MCF 10A (cell line): ENCODE measurements around the gene HOXA1. TPM values are rescaled to one million over a fixed set of nuclear protein-coding genes. Genes with fewer than 3 reads are reported as not detected.

Experiments used
- BruUV-seq: library from RNA; stranded (reverse); fragments of 400-500 nt; replicated peaks from 2 replicates; lab custom pipeline; 2021; lab: Mats Ljungman, UMichigan
- CTCF ChIA-PET: fragments of 300-600 bp; sonication (Branson Sonifier 250); formaldehyde crosslinking; extraction: SDS; loops from one replicate; lab custom pipeline; 2021; ENCODE audit warnings: antibody characterized with exemption, inconsistent platforms; lab: Yijun Ruan, JAX
- POLR2A ChIA-PET: fragments of 300-600, 350-650 bp; sonication (Branson Sonifier 250); formaldehyde crosslinking; extraction: SDS; loops from one replicate; lab custom pipeline; 2020; ENCODE audit warnings: antibody characterized with exemption, inconsistent platforms; lab: Yijun Ruan, JAX
- DNase-seq: peaks from one replicate; pipeline ENCODE4 v3.0.0-alpha.2; 2018; ENCODE audit not compliant: unreplicated experiment
- H3K27ac Mint-ChIP-seq: one replicate; pipeline ENCODE4 v1.8.0; 2022; ENCODE audit warnings: mild to moderate bottlenecking, low read depth, mixed read lengths; ENCODE audit not compliant: unreplicated experiment
- H3K27me3 Mint-ChIP-seq: one replicate; pipeline ENCODE4 v1.8.0; 2022; ENCODE audit warnings: mixed read lengths; ENCODE audit not compliant: insufficient read depth, unreplicated experiment
- H3K36me3 Mint-ChIP-seq: one replicate; pipeline ENCODE4 v1.8.0; 2022; ENCODE audit warnings: mild to moderate bottlenecking, moderate library complexity, mixed read lengths; ENCODE audit not compliant: insufficient read depth, unreplicated experiment
- H3K4me1 Mint-ChIP-seq: one replicate; pipeline ENCODE4 v1.8.0; 2022; ENCODE audit warnings: mixed read lengths; ENCODE audit not compliant: insufficient read depth, unreplicated experiment
- H3K4me3 Mint-ChIP-seq: one replicate; pipeline ENCODE4 v1.8.0; 2022; ENCODE audit warnings: mild to moderate bottlenecking, moderate library complexity, mixed read lengths; ENCODE audit not compliant: unreplicated experiment
- H3K9me3 Mint-ChIP-seq: one replicate; pipeline ENCODE4 v1.8.0; 2022; ENCODE audit warnings: mixed read lengths; ENCODE audit not compliant: unreplicated experiment
- intact Hi-C: fragments of 100-400 bp; cut with micrococcal nuclease; formaldehyde crosslinking; loops from 2 replicates; pipeline ENCODE4 v1.14.1; 2022
- total RNA-seq: library from RNA; stranded (reverse); gene quantifications from 2 replicates; pipeline ENCODE4 v1.2.3, GENCODE V29; 2022
- TF ChIP-seq, protein P1 (sequence below): fragments of 200-600 bp; IDR thresholded peaks from one replicate; pipeline ENCODE4 v1.8.0; 2022; ENCODE audit warnings: antibody characterized with exemption, mild to moderate bottlenecking; ENCODE audit not compliant: unreplicated experiment

HOXA1 gene
- total RNA-seq, 1 experiment from 2014 or later: 5.6 TPM

DNA sequence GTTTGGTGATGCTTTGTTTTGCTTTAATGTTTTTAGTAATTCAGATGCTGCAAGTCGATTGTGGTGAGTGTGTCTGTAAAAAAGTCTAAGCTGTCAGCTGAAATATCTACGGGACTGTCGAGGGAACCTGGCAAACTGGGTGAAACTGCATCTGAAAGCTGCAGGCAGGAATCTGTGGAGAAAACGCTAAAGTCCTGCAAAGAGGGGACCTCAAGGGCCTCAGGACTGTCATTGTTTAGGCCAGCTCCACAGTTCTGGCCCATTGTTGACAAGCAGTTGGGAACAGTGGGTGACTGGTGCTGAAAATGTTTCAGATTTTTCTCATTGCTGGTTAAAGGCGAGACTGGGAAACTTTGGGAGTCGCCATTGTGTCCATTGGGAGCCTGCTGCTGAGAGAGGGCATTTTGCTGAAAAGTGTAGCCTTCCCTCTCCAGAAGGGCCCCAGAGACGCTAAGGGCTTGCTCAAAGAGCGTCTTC lies 4.9 kb upstream of the HOXA1 start:
- no peaks in the 10 kb centered on the region for H3K27me3 Mint-ChIP-seq
- ChIA-PET POLR2A (interaction anchor here (0.5 to 12.8 kb wide), 11 partner anchors 7 to 640 kb away, joined by 3 to 663 read pairs (median 42); partner anchors contain the start of genes HOXA5 and SKAP2), CTCF (interaction anchor here (0.6 to 6.6 kb wide), 11 partner anchors 9 to 418 kb away, joined by 3 to 198 read pairs (median 9); partner anchors contain the start of genes HOXA4 and HOXA5)
- H3K4me1 Mint-ChIP-seq: peaks cover 60% of the 10 kb centered on the region
- H3K4me3 Mint-ChIP-seq: peak overlapping the region; percentile 83
- TF ChIP-seq, protein P1, sequence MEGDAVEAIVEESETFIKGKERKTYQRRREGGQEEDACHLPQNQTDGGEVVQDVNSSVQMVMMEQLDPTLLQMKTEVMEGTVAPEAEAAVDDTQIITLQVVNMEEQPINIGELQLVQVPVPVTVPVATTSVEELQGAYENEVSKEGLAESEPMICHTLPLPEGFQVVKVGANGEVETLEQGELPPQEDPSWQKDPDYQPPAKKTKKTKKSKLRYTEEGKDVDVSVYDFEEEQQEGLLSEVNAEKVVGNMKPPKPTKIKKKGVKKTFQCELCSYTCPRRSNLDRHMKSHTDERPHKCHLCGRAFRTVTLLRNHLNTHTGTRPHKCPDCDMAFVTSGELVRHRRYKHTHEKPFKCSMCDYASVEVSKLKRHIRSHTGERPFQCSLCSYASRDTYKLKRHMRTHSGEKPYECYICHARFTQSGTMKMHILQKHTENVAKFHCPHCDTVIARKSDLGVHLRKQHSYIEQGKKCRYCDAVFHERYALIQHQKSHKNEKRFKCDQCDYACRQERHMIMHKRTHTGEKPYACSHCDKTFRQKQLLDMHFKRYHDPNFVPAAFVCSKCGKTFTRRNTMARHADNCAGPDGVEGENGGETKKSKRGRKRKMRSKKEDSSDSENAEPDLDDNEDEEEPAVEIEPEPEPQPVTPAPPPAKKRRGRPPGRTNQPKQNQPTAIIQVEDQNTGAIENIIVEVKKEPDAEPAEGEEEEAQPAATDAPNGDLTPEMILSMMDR: no peak
- peaks cover 47% of the 10 kb centered on the region for H3K36me3 Mint-ChIP-seq
- H3K27ac Mint-ChIP-seq: peak overlapping the region; percentile 99
- no peaks in the 10 kb centered on the region for H3K9me3 Mint-ChIP-seq
- intact Hi-C loops: no loop called here
- no TSS peak for BruUV-seq
- DNase-seq: peak; percentile 48

DNA sequence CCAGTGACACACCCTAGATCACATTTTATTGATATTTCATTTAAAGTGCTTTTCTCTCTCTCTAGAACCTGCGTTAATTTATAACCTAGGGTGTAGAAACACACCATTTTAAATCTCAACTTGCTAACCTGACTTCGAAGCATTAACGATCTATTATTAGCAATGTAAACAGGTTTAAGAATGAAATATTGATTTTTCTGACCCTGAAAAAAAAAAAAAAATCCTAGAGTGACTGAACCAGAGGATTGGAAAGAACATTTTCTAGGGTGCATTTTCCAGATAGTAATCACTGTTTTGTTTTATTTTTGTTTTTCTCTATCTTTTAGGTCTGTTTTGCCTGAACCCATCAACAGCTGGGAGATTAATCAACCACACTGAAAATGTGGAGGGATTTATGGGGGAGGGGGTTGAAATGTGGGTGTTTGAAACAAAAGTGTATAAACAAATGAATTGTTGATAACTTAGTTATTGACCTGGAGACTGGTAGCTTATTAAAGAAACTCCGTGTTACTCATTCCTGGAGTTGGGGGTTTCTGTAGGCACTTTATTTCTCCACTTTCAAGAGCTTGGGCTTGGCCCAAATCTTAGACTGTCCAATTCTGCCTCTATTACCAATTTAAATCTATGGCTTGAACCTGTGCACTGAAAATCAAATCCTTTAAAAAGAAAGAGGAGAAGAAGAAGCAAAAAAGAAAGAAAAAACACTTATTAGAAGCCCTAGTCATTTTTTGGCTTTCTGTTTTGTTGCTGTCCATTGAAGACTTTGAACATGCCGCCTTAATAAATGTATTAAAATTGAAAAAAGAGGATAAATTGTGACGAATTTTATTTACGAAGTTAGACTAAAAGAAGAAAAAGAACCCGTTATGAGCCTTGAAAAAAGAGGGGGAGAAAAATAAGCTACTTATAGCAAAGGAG lies 3.9 kb upstream of the HOXA1 start:
- Mint-ChIP-seq H3K27ac (peak overlapping the region; percentile 99), H3K9me3 (no peaks in the 10 kb centered on the region), H3K27me3 (no peaks in the 10 kb centered on the region), H3K4me1 (peaks cover 60% of the 10 kb centered on the region), H3K36me3 (peaks cover 45% of the 10 kb centered on the region), H3K4me3 (peak overlapping the region; percentile 83)
- no TSS peak for BruUV-seq
- TF ChIP-seq, protein P1: no peak
- CTCF ChIA-PET: interaction anchor here (0.6 to 6.6 kb wide), 20 partner anchors 9 to 417 kb away, joined by 3 to 198 read pairs (median 6); partner anchors contain the start of genes HOXA4 and HOXA5
- intact Hi-C loops: loop anchor here (1.0 to 5.0 kb wide), 4 partner anchors 12 to 417 kb away; no protein-coding TSS in a partner anchor
- POLR2A ChIA-PET: interaction anchor here (0.5 to 12.8 kb wide), 27 partner anchors 8 to 900 kb away, joined by 3 to 663 read pairs (median 4); partner anchors contain the start of genes HOXA5 and SKAP2
- no peak for DNase-seq

DNA sequence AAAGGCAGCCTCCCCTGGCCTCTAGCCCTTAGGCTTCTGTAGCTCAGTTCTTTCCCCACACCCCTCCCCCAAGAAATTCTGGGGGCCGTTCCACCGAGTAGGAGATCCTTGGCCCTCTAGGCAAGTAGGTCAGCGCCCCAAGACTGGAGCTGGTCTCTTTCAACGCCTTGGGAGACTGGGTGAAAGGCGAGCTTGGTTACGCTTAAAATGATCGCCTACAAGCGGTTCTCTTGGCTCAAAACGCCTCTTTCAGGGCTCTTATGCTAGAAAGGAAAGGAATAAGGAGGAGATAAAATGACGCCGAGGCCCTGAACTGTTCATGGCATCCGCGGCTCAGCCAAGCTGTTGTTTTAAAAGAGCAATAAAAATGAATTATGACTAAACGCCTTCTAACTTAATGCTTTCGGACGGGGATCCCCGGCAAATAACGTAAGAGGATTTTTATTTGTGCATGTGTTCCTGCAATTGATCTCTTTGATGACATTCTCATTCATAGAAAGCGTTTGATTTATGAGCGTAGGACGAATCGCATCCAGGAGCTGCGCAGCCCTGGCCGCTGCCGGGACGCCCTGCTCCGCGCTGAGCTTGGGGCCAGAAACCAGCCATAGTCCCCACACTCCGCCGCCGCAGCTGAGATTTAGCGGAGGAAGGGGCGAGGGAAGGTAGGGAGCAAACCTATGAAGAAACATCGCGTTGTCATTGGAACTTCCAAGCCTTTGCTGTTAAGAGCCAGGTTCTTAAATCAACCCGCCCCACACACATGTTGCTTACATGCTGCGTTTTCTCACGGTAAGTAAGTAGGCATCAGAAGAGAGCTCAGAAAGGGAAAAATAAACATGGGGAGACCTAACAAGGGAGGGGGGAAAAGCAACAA lies 3.0 kb upstream of the HOXA1 start:
- H3K9me3 Mint-ChIP-seq: no peaks in the 10 kb centered on the region
- TF ChIP-seq, protein P1: no peak
- peak overlapping the region; percentile 83 for H3K4me3 Mint-ChIP-seq
- BruUV-seq: TSS peak; percentile 3
- ChIA-PET CTCF (interaction anchor here (1.1 to 6.6 kb wide), 18 partner anchors 10 to 416 kb away, joined by 3 to 198 read pairs (median 6); partner anchors contain the start of genes HOXA4 and HOXA5), POLR2A (interaction anchor here (0.6 to 12.8 kb wide), 29 partner anchors 9 to 900 kb away, joined by 3 to 663 read pairs (median 5); partner anchors contain the start of genes HOXA5 and SKAP2)
- peaks cover 42% of the 10 kb centered on the region for H3K36me3 Mint-ChIP-seq
- peaks cover 59% of the 10 kb centered on the region for H3K4me1 Mint-ChIP-seq
- DNase-seq: peak; percentile 74
- H3K27me3 Mint-ChIP-seq: no peaks in the 10 kb centered on the region
- intact Hi-C loops: loop anchor here (1.0 to 5.0 kb wide), 6 partner anchors 12 to 416 kb away; no protein-coding TSS in a partner anchor
- H3K27ac Mint-ChIP-seq: peak overlapping the region; percentile 99
